IMR-90 (cell line): ENCODE results near the gene HAGH. TPM values are rescaled to one million over a fixed set of nuclear protein-coding genes. Genes with fewer than 3 reads are reported as not detected.

ENCODE experiments used
- ATAC-seq: fragments of 200-7000 bp; cut with Tn5 transposase; 2 replicates; pipeline ENCODE4 v1.9.1; 2020; ENCODE audit warnings: low read depth, mild to moderate bottlenecking, moderate library complexity
- BruUV-seq: library from RNA; stranded (reverse); fragments of 400-500 nt; replicated peaks from 2 replicates; lab custom pipeline; 2021; lab: Mats Ljungman, UMichigan
- CTCF ChIA-PET: fragments of 300-600 bp; formaldehyde crosslinking; extraction: SDS; loops from one replicate; lab custom pipeline; 2021; ENCODE audit warnings: antibody characterized with exemption; lab: Yijun Ruan, JAX
- POLR2A ChIA-PET: fragments of 300-600 bp; sonication (Branson Sonifier 250); formaldehyde crosslinking; loops from one replicate; lab custom pipeline; 2022; ENCODE audit warnings: antibody characterized with exemption; ENCODE audit not compliant: unreplicated experiment; lab: Charles Lee
- DNase-seq: peaks from one replicate; pipeline ENCODE4 v3.0.0; 2013
- H2AFZ ChIP-seq: replicated peaks from 2 replicates; pipeline ENCODE3; 2013; ENCODE audit warnings: low read length, mild to moderate bottlenecking; ENCODE audit not compliant: poor library complexity
- H2AK5ac ChIP-seq: 2 replicates; pipeline ENCODE4 v1.6.1; 2013; ENCODE audit warnings: low read depth, low read length, inconsistent platforms
- H2AK9ac ChIP-seq: replicated peaks from 2 replicates; pipeline ENCODE3; 2013; ENCODE audit warnings: mild to moderate bottlenecking, low read depth, low read length, moderate library complexity; ENCODE audit not compliant: poor library complexity
- H2BK120ac ChIP-seq: 2 replicates; pipeline ENCODE4 v1.6.1; 2013; ENCODE audit warnings: low read depth, low read length, inconsistent platforms
- H2BK15ac ChIP-seq: 3 replicates; pipeline ENCODE4 v1.6.1; 2013; ENCODE audit warnings: low read depth, low read length, inconsistent platforms
- H2BK20ac ChIP-seq: 2 replicates; pipeline ENCODE4 v1.6.1; 2013; ENCODE audit warnings: low read depth, mild to moderate bottlenecking, inconsistent platforms, low read length, moderate library complexity
- H2BK5ac ChIP-seq: 2 replicates; pipeline ENCODE4 v1.6.1; 2013; ENCODE audit warnings: mild to moderate bottlenecking, low read depth, low read length, inconsistent platforms; ENCODE audit not compliant: poor library complexity, severe bottlenecking
- H3K14ac ChIP-seq: replicated peaks from 2 replicates; pipeline ENCODE4 v1.6.1; 2013; ENCODE audit warnings: low read depth, low read length, inconsistent platforms
- H3K18ac ChIP-seq: 2 replicates; pipeline ENCODE4 v1.6.1; 2013; ENCODE audit warnings: low read depth, low read length, control low read depth
- H3K23ac ChIP-seq: 2 replicates; pipeline ENCODE4 v1.6.1; 2013; ENCODE audit warnings: low read depth, low read length, inconsistent platforms
- H3K27ac ChIP-seq: 2 replicates; pipeline ENCODE4 v1.5.1; 2013; ENCODE audit warnings: mild to moderate bottlenecking, control low read depth, low read length; ENCODE audit not compliant: insufficient read depth
- H3K27me3 ChIP-seq: 2 replicates; pipeline ENCODE4 v1.6.1; 2013; ENCODE audit warnings: low read length; ENCODE audit not compliant: control insufficient read depth, insufficient read depth
- H3K36me3 ChIP-seq: 2 replicates; pipeline ENCODE4 v1.6.1; 2013; ENCODE audit warnings: low read length, mixed read lengths; ENCODE audit not compliant: control insufficient read depth, insufficient read depth
- H3K4ac ChIP-seq: 2 replicates; pipeline ENCODE4 v1.6.1; 2013; ENCODE audit warnings: low read depth, low read length, inconsistent platforms
- H3K4me1 ChIP-seq: 2 replicates; pipeline ENCODE4 v1.6.1; 2013; ENCODE audit warnings: low read length, mixed read lengths; ENCODE audit not compliant: control insufficient read depth, insufficient read depth
- H3K4me2 ChIP-seq: 2 replicates; pipeline ENCODE4 v1.6.1; 2013; ENCODE audit warnings: low read depth, mild to moderate bottlenecking, control low read depth, low read length, moderate library complexity
- H3K4me3 ChIP-seq: 2 replicates; pipeline ENCODE4 v1.5.1; 2013; ENCODE audit warnings: low read depth, mild to moderate bottlenecking, control low read depth, low read length, moderate library complexity; ENCODE audit not compliant: insufficient read depth
- H3K56ac ChIP-seq: 2 replicates; pipeline ENCODE4 v1.6.1; 2013; ENCODE audit warnings: low read length, inconsistent platforms; ENCODE audit not compliant: insufficient read depth; ENCODE audit errors: extremely low read depth
- H3K79me1 ChIP-seq, 2 experiments: 2 replicates each; pipeline ENCODE4 v1.6.1; 2013; ENCODE audit warnings: low read length in 2 of 2, inconsistent platforms in 1 of 2, low read depth in 1 of 2
- H3K9ac ChIP-seq: 2 replicates; pipeline ENCODE4 v1.6.1; 2013; ENCODE audit warnings: low read depth, low read length, control low read depth
- H3K9me1 ChIP-seq: 2 replicates; pipeline ENCODE4 v1.6.1; 2013; ENCODE audit warnings: low read length, inconsistent platforms; ENCODE audit not compliant: insufficient read depth
- H3K9me3 ChIP-seq: 2 replicates; pipeline ENCODE4 v1.6.1; 2013; ENCODE audit warnings: low read length; ENCODE audit not compliant: control insufficient read depth, insufficient read depth
- H4K20me1 ChIP-seq: 2 replicates; pipeline ENCODE4 v1.6.1; 2013; ENCODE audit warnings: low read length, inconsistent platforms; ENCODE audit not compliant: insufficient read depth
- H4K5ac ChIP-seq: 2 replicates; pipeline ENCODE4 v1.6.1; 2013; ENCODE audit warnings: mild to moderate bottlenecking, low read depth, low read length, control low read depth
- H4K8ac ChIP-seq, 2 experiments: 2 replicates each; pipeline ENCODE4 v1.6.1; 2013; ENCODE audit warnings: low read depth in 2 of 2, low read length in 2 of 2, control low read depth in 1 of 2, inconsistent platforms in 1 of 2
- H4K91ac ChIP-seq: 2 replicates; pipeline ENCODE4 v1.6.1; 2013; ENCODE audit warnings: low read depth, low read length, inconsistent platforms; ENCODE audit not compliant: insufficient read depth
- MAFK ChIP-seq: IDR thresholded peaks from 2 replicates; pipeline ENCODE4 v1.6.1; 2012; ENCODE audit warnings: low read depth, low read length, improper control_type of control experiment
- MXI1 ChIP-seq: IDR thresholded peaks from 2 replicates; pipeline ENCODE4 v1.6.1; 2012; ENCODE audit warnings: low read depth, mild to moderate bottlenecking, low read length, moderate library complexity, borderline replicate concordance
- NFE2L2 ChIP-seq: fragments of 150-350 bp; IDR thresholded peaks from 2 replicates; pipeline ENCODE4 v1.6.1; 2016; ENCODE audit warnings: low read depth, mild to moderate bottlenecking, low read length
- POLR2A ChIP-seq: IDR thresholded peaks from 2 replicates; pipeline ENCODE4 v1.6.1; 2012; ENCODE audit warnings: mild to moderate bottlenecking, low read depth, low read length
- RCOR1 ChIP-seq: IDR thresholded peaks from 2 replicates; pipeline ENCODE4 v1.6.1; 2012; ENCODE audit warnings: mild to moderate bottlenecking, low read length, improper control_type of control experiment; ENCODE audit not compliant: insufficient replicate concordance
- WGBS, 2 experiments: methylation state at CpG; one replicate each; pipeline versions ENCODE4 v1.1.5 to v1.1.7; 2013; ENCODE audit warnings: missing lambda C conversion rate in 2 of 2; ENCODE audit not compliant: insufficient read length in 1 of 2; ENCODE audit errors: extremely low coverage in 2 of 2; 5-methylcytosine and 5-hydroxymethylcytosine counted together
- dilution Hi-C: fragments of 300-500 bp; cut with HindIII; formaldehyde crosslinking; loops from one replicate; pipeline ENCODE4 v1.14.3; 2018; ENCODE audit warnings: low sequenced_read_pairs; ENCODE audit not compliant: unreplicated experiment
- in situ Hi-C: fragments of 300-500 bp; cut with MboI; formaldehyde crosslinking; loops from 3 replicates; pipeline ENCODE4 v1.14.3; 2019; ENCODE audit warnings: low sequenced_read_pairs, inconsistent platforms, mixed read lengths
- intact Hi-C: fragments of 100-400 bp; cut with micrococcal nuclease; formaldehyde crosslinking; loops from 2 replicates; pipeline ENCODE4 v1.10.0; 2022
- polyA plus RNA-seq, 3 experiments: library from polyadenylated mRNA; depleted of rRNA; stranded (reverse); fragments of >200 nt; gene quantifications; 2 replicates each; pipeline ENCODE4 v1.2.3, GENCODE V29; 2012; ENCODE audit warnings: low replicate concordance in 1 of 3
- total RNA-seq: library from RNA; depleted of rRNA; stranded (reverse); fragments of >200 nt; gene quantifications from 2 replicates; pipeline ENCODE4 v1.2.3, GENCODE V29; 2012

Gene HAGH
- total and polyA plus RNA-seq, 2 of the 4 experiments (the other 2 are of a cell fraction) = 30.8 to 52.2 TPM

DNA sequence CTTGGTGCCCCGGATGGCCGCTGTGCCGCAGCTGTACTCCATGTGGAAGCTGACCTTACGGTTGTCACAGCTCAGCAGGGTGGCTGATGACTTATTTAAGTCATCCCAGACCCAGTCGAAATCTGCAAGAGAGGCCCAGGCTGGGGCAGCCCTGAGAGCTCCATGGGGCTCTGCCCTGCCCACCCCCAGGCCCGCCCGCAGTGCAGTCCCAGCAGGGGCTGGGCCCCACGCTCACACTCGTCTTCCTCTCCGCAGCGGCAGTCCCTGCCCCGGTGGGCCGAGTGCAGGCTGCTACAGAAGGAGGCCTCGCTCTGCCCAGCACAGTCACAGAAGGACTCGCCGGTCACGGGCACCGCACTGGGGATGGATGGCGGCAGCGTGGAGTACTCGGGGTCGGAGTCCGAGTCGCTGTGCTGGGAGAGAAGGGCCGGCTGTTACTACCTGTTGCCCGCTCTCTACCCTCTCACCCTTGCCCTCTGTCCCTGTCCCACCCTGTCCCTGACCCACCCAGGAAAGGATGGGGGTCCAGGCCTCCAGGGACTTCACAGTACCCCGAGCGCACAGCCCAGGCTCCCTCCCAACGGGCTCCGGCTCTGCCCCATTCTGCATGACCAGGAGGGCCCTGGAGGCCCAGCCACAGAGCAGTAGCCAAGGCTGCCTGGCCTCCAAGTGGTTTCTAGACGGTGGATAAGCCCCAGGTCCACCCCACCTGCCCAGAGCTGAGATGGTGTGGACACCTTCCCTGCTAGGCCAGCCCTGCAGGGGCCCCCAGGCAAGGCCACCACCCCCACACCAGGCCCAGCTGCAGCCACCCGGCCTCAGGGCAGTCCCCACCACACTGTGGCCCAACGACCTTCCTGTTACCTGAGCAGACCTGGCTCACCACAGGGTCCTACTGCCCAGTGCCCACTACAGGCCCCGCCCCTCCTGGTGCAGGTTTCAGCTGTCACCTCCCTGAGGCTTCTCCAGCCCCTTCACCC, 48.1 kb downstream of the HAGH start:
- no peak overlapping the region for H2BK20ac ChIP-seq
- intact Hi-C loops = no loop called here
- H3K9me1 ChIP-seq = peaks cover 7% of the 10 kb centered on the region; the same call in 1 of the 2 replicates
- dilution Hi-C loops = no loop called here
- no peak overlapping the region for H3K23ac ChIP-seq
- no peak overlapping the region for H3K27ac ChIP-seq
- H2AFZ ChIP-seq = peak overlapping the region; percentile 52
- H2AK5ac ChIP-seq = no peak overlapping the region
- no peak overlapping the region for H3K14ac ChIP-seq
- no peak overlapping the region for H4K5ac ChIP-seq
- no peak overlapping the region for H4K91ac ChIP-seq
- TF ChIP-seq NFE2L2 (no peak), MAFK (no peak), POLR2A (no peak), RCOR1 (no peak), MXI1 (no peak)
- H3K4me3 ChIP-seq = no peak overlapping the region
- peaks cover 11% of the 10 kb centered on the region for H3K4me1 ChIP-seq
- no peak overlapping the region for H3K56ac ChIP-seq
- no peak overlapping the region for H2BK120ac ChIP-seq
- H3K4me2 ChIP-seq = no peak overlapping the region
- no peak overlapping the region for H2BK5ac ChIP-seq
- in situ Hi-C loops = no loop called here
- no peak overlapping the region for H3K18ac ChIP-seq
- ATAC-seq (no peak), DNase-seq (no peak)
- H4K8ac ChIP-seq = no peak overlapping the region
- 84% methylated on average over 12 of the region's 34 CpGs; no CpG with 5 or more reads in 1 of the 2 experiments for WGBS, 2 experiments
- CTCF ChIA-PET = no interaction called here
- POLR2A ChIA-PET = no interaction called here
- H3K27me3 ChIP-seq = no peaks in the 10 kb centered on the region
- H4K20me1 ChIP-seq = peaks cover 16% of the 10 kb centered on the region
- peaks cover 31% of the 10 kb centered on the region for H3K36me3 ChIP-seq
- no TSS peak for BruUV-seq
- no peak overlapping the region for H3K4ac ChIP-seq
- no peaks in the 10 kb centered on the region for H3K9me3 ChIP-seq
- peak overlapping the region; percentile 52 for H2AK9ac ChIP-seq
- H3K9ac ChIP-seq = no peak overlapping the region
- no peak overlapping the region for H2BK15ac ChIP-seq
- H3K79me1 ChIP-seq = peaks cover 9 to 61% of the 10 kb centered on the region in 2 experiments
